SK-N-SH treated with all-trans-retinoic acid at 6 μM for 48 hours (cell line): ENCODE data around the gene HOXB1.

Experiments
- ATAC-seq: fragments of 200-7000 bp; cut with Tn5 transposase; 3 replicates; pipeline ENCODE4 v1.9.1; 2020; ENCODE audit warnings: mild to moderate bottlenecking, moderate library complexity
- ARNTL ChIP-seq: fragments of 450-650 bp; formaldehyde crosslinking; IDR thresholded peaks from 2 replicates; pipeline ENCODE4 v1.5.0; 2020; ENCODE audit warnings: low read depth, mild to moderate bottlenecking, moderate library complexity, borderline replicate concordance
- BACH2 ChIP-seq: fragments of 250-450 bp; sonication (Bioruptor Pico); IDR thresholded peaks from 2 replicates; pipeline ENCODE4 v1.9.0; 2021; ENCODE audit warnings: mild to moderate bottlenecking, borderline replicate concordance
- CREB5 ChIP-seq: fragments of 250-450 bp; sonication (Bioruptor Pico); IDR thresholded peaks from 2 replicates; pipeline ENCODE4 v1.5.1; 2020; ENCODE audit warnings: low read depth, mild to moderate bottlenecking, moderate library complexity
- CSDC2 ChIP-seq: fragments of 250-450 bp; sonication (Bioruptor Pico); IDR thresholded peaks from 2 replicates; pipeline ENCODE4 v1.5.0; 2020; ENCODE audit warnings: mild to moderate bottlenecking, moderate library complexity
- CSRNP3 ChIP-seq: fragments of 250-450 bp; sonication (Bioruptor Pico); IDR thresholded peaks from 2 replicates; pipeline ENCODE4 v1.5.1; 2021; ENCODE audit warnings: mild to moderate bottlenecking, moderate library complexity
- GLIS3 ChIP-seq: fragments of 250-450 bp; sonication (Bioruptor Pico); IDR thresholded peaks from 2 replicates; pipeline ENCODE4 v1.5.0; 2020; ENCODE audit warnings: mild to moderate bottlenecking, moderate library complexity
- ISL1 ChIP-seq: fragments of 250-450 bp; sonication (Bioruptor Pico); IDR thresholded peaks from 2 replicates; pipeline ENCODE4 v2.1.2; 2022; ENCODE audit warnings: mild to moderate bottlenecking, moderate library complexity
- OSR1 ChIP-seq: fragments of 250-450 bp; sonication (Bioruptor Pico); IDR thresholded peaks from 2 replicates; pipeline ENCODE4 v1.8.0; 2022; ENCODE audit warnings: moderate library complexity, mild to moderate bottlenecking, inconsistent platforms
- PATZ1 ChIP-seq: fragments of 250-450 bp; sonication (Bioruptor Pico); IDR thresholded peaks from 2 replicates; pipeline ENCODE4 v1.8.0; 2020; ENCODE audit warnings: mild to moderate bottlenecking, moderate library complexity, borderline replicate concordance
- POU6F1 ChIP-seq: fragments of 250-450 bp; sonication (Bioruptor Pico); IDR thresholded peaks from 2 replicates; pipeline ENCODE4 v1.8.0; 2021; ENCODE audit warnings: low read depth, mild to moderate bottlenecking, moderate library complexity, borderline replicate concordance
- PPARA ChIP-seq: fragments of 250-450 bp; sonication (Bioruptor Pico); IDR thresholded peaks from 2 replicates; pipeline ENCODE4 v1.5.0; 2020; ENCODE audit warnings: mild to moderate bottlenecking, borderline replicate concordance
- RARB ChIP-seq: fragments of 250-450 bp; sonication (Bioruptor Pico); IDR thresholded peaks from 2 replicates; pipeline ENCODE4 v1.8.0; 2021; ENCODE audit warnings: mild to moderate bottlenecking, moderate library complexity
- TCF4 ChIP-seq: fragments of 250-450 bp; sonication (Bioruptor Pico); IDR thresholded peaks from 2 replicates; pipeline ENCODE4 v1.8.0; 2021; ENCODE audit warnings: mild to moderate bottlenecking, moderate library complexity, borderline replicate concordance
- TOX ChIP-seq: fragments of 250-450 bp; sonication (Bioruptor Pico); IDR thresholded peaks from 2 replicates; pipeline ENCODE4 v1.8.0; 2021; ENCODE audit warnings: mild to moderate bottlenecking, moderate library complexity, borderline replicate concordance
- ZC3H10 ChIP-seq: fragments of 250-450 bp; sonication (Bioruptor Pico); IDR thresholded peaks from 2 replicates; pipeline ENCODE4 v1.5.1; 2021; ENCODE audit warnings: mild to moderate bottlenecking, moderate library complexity
- ZFP3 ChIP-seq: fragments of 250-450 bp; sonication (Bioruptor Pico); IDR thresholded peaks from 2 replicates; pipeline ENCODE4 v1.5.0; 2020; ENCODE audit warnings: mild to moderate bottlenecking, moderate library complexity
- ZFP30 ChIP-seq: fragments of 450-650 bp; formaldehyde crosslinking; IDR thresholded peaks from 2 replicates; pipeline ENCODE4 v1.5.0; 2022; ENCODE audit warnings: mild to moderate bottlenecking, moderate library complexity
- ZNF565 ChIP-seq: fragments of 450-650 bp; formaldehyde crosslinking; conservative IDR thresholded peaks from 2 replicates; pipeline ENCODE4 v1.5.0; 2020; ENCODE audit warnings: low read depth, mild to moderate bottlenecking, moderate library complexity
- ZNF70 ChIP-seq: fragments of 450-650 bp; formaldehyde crosslinking; IDR thresholded peaks from 2 replicates; pipeline ENCODE4 v1.5.0; 2020; ENCODE audit warnings: mild to moderate bottlenecking, moderate library complexity
- ZNF8 ChIP-seq: fragments of 450-650 bp; formaldehyde crosslinking; IDR thresholded peaks from 2 replicates; pipeline ENCODE4 v1.5.0; 2020; ENCODE audit warnings: mild to moderate bottlenecking, moderate library complexity

HOXB1 gene

GRCh38 chr17:48551596-48552465, 21.0 kb upstream of the HOXB1 start:
- ATAC-seq, result no peak
- TF ChIP-seq CREB5 (no peak), ZFP30 (CRISPR knock-in tag) (no peak), RARB (CRISPR knock-in tag) (no peak), ZNF565 (no peak), ARNTL (no peak), TOX (CRISPR knock-in tag) (no peak), POU6F1 (CRISPR knock-in tag) (no peak), ZFP3 (CRISPR knock-in tag) (no peak), CSRNP3 (no peak), ZC3H10 (CRISPR knock-in tag) (no peak), GLIS3 (CRISPR knock-in tag) (no peak), ZNF70 (CRISPR knock-in tag) (no peak), PPARA (no peak), BACH2 (CRISPR knock-in tag) (no peak), OSR1 (no peak), ISL1 (CRISPR knock-in tag) (no peak)

GRCh38 chr17:48551214-48551555, 20.4 kb upstream of the HOXB1 start:
- no peak for TF ChIP-seq TCF4 (CRISPR knock-in tag)
- TF ChIP-seq, all 23 proteins: peak for 0
- ATAC-seq, result no peak

GRCh38 chr17:48550502-48551213, 19.8 kb upstream of the HOXB1 start:
- TF ChIP-seq ZC3H10 (CRISPR knock-in tag) (no peak), CSDC2 (CRISPR knock-in tag) (no peak), PATZ1 (CRISPR knock-in tag) (no peak), ZFP30 (CRISPR knock-in tag) (no peak), POU6F1 (CRISPR knock-in tag) (no peak), ZNF8 (no peak), ISL1 (CRISPR knock-in tag) (no peak)
- TF ChIP-seq, all 23 proteins: peak for 0

More at GRCh38 chr17:48550502-48551213, 19.8 kb upstream of the HOXB1 start:
- ATAC-seq, result no peak
